ENCODE results near the gene MAEL. TPM values are rescaled to one million over a fixed set of nuclear protein-coding genes. Genes with fewer than 3 reads are reported as not detected.
"Not testable (repeated sequence)": the region's sequence is repeated elsewhere in the genome, so short reads cannot be mapped to it uniquely, and the experiment has no call there.

The MAEL gene
- total RNA-seq, 1 donor from 2014 or later, result not detected

DNA sequence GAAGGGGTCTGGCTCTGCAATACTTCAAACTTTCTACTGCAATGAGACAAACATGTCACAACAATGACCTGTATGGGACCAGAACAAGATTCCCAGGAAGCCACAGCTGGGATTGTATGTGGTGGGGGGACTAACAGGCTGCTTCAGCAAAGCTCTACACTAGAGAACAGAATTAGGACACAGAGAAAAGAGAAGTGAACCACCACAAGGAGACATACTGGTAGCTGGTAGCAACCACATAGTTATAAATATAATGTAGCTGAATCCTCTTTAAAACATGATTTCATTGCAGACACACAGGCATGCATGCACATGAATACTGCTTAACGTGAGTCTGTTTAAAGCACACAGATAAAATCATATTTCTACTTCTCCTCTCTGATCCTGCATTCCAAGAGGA, 10.3 kb upstream of the MAEL start:
- DNase-seq (ENCODE audit: low spot score), result no peak

DNA sequence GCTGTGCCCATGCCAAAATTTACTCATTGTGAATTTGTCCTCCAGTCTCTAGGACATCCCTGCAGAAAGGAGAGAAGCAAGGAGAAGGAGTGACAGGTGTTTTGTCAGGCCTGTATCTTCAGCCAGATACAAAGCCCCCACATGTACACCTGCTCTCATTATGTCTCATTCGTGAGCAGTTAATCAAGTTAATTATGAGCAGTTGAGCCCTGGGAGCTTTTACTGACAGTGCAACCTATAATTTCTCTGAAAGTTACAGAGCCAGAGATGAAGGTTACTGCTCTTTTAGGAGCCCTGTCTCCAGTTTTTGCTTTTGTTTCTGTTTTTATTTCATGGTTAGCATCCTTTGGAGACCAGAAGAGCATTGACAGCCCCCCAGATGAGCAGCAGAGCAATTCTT, 8.7 kb upstream of the MAEL start:
- DNase-seq (ENCODE audit: low spot score), result no peak

DNA sequence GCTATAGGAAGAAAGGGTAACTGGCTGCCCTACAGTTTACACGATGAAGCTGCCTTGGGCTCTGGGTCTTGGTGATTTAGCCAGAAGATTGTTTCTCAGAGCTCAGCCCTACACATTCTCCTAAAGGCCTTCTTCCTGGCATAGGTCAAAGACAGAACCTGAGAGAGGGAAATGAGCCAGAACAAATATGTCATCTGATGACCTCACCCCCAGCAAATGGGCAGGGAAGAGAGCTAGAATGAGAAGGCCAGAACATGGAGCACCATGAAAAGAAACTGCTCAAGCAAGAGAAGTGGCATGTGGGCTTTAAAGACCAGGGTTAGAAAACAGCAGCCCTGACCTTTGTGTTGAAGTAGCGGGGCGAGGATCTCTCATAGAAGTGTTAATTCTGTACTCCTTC, 8.3 kb upstream of the MAEL start:
- DNase-seq (ENCODE audit: low spot score), result no peak

DNA sequence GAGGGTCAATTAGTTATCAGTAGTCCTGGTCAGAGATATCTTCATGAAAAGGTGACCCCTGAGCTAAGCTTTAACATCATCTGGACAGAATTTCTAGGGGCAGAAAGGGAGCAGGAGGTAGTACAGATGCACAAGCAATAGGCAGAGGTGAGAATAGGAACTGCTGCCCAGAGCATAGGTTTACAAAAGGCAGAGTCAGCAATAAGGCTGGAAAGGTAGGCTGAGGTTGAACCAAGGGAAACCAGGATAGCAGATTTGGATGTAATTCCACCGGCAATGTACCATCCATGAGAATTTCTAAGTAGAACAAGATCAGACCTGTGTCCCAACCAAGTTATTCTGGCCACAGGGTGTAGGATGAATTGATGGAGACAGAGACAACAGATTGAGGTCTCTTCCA, 7.5 kb upstream of the MAEL start:
- DNase-seq (ENCODE audit: low spot score), result no peak

DNA sequence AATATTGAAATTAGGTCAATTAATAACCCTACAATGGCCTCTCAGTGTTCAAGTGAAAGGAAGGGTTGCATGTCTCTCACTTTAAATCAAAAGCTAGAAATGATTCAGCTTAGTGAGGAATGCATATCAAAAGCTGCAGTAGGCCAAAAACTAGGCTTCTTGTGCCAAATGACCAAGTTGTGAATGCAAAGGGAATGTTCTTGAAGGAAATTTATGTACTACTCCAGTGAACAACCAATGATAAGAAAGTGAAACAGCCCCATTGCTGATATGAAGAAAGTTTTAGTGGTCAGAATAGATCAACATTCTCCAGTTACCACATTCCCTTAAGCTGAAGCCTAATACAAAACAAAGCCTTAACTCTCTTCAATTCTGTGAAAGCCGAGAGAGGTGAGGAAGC, 10.0 kb downstream of the MAEL start:
- DNase-seq (ENCODE audit: low spot score), result no peak

DNA sequence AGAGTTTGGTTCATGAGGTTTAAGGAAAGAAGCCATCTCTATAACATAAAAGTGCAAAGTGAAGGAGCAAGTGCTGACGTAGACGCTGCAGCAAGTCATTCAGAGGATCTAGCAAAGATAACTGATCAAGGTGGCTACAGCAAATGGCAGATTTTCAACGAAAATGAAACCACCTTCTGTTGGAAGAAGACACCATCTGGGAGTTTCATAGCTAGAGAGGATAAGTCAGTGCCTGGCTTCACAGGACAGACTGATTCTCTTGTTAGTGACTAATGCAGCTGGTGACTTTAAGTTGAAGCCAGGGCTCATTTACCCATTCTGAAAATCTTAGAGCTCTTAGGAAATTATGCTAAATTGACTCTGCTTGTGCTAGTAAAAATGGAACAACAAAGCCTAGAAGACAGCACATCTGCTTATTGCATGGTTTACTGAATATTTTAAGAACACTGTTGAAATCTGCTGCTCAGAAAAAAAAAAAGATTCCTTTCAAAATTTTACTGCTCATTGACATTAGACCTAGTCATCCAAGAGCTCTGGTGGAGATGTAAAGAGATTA, 10.5 kb downstream of the MAEL start:
- DNase-seq (ENCODE audit: low spot score), result no peak

DNA sequence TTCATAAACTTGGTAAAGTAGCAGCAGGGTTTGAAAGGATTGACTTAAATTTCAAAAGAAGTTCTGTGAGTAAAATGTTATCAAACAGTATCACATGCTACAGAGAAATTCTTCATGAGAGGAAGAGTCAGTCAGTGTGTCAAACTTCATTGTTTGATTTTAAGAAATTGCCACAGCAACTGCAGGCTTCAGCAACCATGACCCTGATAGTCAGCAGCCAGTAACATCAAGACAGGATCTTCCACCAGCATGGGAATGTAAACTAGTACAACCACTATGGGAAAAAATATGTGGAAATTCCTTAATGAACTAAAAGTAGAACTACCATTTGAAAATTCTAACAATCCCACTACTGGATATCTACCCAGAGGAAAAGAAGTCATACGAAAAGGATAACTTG, 11.5 kb downstream of the MAEL start:
- no peak for DNase-seq (ENCODE audit: low spot score)

DNA sequence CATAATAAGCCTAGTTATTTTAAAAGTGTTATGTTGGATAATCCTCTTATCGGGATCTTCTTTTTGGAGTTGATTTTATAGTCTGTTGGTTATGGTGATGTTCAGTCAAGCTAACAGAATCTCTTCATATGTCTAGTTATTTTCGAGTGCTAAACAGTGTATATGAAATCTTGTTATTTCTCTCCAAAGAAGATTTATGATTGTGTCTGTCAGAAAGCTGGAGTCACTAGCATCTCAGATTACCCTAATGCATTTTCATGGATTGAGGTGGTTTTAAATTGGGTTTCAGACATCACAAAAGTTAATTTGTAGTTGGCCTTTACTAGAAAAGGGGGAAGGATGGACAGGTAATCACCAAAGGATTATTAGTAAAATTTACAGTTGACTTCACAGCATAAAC, 13.3 kb downstream of the MAEL start:
- no peak for DNase-seq (ENCODE audit: low spot score)

DNA sequence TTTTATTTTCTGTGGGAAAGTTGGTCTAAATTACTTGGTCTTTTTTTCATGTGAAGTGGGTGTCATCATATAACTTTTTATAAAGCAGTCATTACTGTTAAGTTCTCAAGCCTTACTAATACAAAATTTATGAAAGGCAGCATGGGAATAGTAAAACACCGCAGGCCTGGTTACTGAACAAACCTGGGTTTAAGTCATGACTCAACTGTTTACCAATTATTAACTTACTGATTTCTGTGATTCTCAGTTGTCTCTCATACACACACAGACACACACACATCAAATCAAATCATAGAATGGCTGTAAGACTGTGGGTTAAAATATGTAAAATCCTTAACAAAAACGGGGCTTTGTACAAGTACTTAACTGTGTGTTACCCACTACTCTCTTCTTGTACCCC, 14.6 kb downstream of the MAEL start:
- DNase-seq (ENCODE audit: low spot score), result no peak

DNA sequence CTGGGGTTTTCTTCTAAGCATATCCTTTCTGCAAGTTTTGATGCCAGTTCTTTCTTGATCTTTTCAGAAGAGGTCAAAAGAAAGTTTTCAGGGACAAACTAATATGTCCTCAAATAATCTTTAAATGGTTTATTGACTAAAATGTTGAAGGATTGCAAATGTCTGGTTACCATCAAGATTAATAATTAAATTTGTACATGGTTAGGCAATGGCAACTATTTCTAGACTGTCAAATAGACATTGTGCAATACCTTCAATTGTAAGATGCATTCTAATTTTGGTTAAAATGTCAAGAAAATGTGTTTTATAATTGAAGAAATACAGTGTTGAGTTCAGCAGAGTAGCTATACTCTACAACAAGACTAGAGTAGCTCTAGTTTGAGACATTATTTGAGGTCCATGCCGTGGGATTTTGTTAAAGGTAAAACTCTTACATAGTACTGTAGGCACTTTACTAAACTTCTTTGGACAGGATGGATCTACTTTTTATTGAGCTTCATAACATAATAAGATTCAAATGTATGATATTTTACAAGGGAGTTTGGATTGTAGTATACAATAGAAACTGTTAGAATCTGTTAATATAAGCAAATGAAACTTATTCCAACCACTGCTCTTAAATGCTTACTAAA, 22.6 kb downstream of the MAEL start:
- DNase-seq (ENCODE audit: low spot score), result no peak

DNA sequence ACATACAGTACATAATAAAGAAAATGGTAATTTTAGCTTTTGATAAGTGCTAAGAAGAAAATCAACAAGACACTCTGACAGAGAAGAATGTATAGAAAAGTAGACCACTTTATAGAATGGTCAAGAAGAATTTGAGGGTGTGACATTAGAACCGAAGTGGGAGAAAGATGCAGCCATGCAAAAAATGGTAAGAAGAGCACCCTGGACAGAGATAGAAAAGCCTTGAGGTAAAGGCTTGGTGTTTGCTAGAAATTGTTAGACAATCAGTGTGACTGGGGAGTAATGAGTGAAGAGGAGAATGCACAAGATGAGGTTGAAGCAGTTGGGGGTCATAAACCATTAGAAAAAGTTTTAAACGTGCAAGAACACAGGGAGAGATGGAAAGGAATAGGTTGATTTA, 23.5 kb downstream of the MAEL start:
- no peak for DNase-seq (ENCODE audit: low spot score)

DNA sequence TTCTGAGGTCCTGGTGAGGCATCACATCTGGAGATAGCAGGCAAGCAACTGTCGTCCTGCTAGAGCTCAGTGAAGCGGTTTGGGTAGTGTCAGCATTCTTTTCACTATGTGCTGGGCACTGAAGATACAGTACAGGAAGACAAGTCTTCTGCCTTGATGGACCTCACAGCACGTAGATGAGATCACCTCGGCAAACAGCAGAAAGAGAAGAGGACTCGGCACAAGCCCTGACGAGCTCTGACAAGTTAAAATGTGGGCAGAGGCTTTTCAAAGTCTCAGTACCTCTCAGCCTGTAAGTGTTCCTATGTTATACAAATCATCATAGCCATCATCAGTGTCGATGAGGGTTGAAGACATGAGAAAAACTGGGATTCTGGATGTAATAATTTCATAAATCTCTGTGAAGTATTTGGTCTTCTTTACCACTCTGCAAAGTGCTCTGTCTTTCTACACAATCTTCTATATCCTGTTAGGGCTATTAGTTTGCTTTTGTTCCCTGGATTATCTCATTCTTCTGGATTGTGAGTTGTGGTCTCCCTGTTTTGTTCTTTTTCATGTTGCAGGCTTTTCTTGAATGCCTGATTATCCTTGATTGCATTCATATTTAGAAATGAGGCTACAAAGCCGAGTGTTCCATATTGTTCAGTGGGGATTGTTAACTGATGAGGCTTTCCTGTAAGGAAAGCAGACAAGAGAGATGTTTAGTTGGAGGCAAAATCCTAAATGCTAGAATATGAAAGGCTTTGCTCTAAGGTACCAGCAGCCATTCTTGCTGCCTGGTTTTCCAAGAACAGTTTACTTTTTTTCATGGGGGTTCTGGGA, 24.2 kb downstream of the MAEL start:
- DNase-seq (ENCODE audit: low spot score), result no peak

DNA sequence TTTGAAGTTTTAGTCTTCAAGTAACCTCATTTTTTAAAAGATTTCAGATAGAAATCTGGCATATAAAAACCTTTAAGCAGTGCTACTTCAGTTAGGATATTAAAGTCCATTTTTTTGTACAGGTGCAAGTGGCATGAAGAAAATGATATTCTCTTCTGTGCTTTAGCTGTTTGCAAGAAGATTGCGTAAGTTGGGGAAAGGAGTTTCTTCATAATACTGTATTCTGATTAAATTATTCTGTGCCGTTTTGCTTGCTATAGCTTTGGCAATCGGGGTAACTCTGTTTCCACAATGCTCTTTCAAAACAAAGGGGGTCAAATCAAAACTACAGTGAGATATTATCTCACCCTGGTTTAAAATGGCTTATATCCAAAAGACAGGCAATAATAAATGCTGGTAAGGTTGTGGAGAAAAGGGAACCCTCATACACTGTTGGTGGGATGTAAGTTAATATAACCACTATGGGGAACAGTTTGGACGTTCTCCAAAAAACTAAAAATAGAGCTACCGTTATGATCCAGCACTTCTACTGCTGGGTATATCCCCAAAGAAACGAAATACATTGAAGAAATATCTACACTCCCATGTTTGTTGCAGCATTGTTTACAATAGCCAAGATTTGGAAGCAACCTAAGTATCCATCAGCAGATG, 27.1 kb downstream of the MAEL start:
- no peak for DNase-seq (ENCODE audit: low spot score)

DNA sequence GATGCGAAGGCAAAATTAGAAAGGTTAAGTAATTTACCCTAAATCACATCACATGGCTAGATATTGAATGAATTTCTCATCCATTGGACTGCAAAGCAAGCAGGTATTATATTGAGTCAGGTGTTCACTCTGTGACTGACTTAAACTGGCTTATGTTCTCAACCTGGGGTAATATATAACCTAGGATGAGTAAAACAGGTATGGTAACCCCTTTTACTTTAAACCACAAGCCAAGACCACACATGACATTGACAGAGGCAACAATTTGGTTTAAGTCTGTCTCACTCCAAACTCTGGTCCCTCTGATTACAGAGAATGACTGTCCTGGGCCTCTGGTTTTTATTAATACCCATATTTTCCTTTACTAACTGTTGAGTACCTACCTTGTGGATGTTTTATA, 33.3 kb downstream of the MAEL start:
- no peak for DNase-seq (ENCODE audit: low spot score)

DNA sequence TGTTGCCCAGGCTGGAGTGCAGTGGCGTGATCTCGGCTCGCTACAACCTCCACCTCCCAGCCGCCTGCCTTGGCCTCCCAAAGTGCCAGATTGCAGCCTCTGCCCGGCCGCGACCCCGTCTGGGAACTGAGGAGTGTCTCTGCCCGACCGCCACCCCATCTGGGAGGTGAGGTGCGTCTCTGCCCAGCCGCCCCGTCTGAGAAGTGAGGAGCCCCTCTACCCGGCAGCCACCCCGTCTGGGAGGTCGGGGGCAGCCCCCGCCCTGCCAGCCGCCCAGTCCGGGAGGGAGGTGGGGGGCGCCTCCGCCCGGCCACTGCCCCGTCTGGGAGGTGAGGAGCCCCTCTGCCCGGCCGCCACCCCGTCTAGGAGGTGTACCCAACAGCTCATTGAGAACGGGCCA, 40.5 kb downstream of the MAEL start:
- not testable (repeated sequence) for DNase-seq (ENCODE audit: low spot score)

DNA sequence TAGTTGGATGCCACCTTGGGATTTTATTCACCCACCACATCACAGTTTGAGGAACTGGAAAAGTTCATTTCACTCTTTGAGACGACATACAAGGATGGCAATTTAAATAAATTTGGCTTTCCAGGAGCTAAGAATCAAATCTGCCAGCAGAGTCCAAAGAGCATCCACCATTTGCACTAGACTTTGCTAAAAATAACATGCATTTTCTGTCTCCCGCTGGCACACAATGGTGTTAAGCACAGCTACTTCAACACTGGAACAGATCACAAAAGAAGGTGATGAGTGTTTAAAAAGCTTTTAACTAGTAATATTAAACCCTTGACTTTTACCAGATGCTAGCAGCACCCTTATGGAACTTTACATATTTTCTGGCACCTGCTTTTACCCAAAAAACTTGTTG, 44.6 kb downstream of the MAEL start:
- DNase-seq (ENCODE audit: low spot score), result no peak

DNA sequence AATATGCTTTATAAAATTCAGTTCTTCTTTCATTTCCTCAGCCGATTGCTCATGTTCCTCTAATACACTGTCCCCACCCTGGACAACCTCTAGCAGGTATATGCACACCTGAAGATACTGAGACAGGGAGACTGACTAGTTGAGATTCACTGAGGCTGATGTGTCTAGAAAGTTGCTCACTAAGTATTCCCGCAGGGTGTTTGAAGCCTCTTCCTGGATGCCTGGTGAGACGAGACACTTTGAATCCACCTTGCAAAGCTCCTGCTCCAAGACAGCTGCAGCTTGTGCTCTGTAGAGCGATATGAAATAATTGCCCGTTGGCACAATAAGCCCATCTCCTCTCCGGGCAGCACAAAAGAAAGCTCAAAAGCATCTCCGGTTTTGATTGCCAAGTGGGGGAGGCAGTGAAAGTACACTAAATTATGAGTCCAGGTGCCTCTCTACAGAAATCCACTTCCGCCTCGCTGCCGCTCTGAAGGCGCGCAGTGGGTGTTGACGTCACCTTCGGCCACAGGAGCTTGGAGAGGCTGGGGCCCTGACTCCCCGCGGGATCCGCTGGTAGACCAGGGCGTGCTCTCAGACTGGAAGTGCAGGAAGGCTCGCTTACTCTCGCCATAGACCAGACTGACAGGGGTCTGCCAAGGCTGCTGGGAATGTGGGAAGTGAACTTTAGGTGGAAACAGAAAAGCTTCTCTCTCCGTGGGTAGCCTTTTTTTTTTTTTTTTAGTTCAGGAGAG, 54.8 kb downstream of the MAEL start:
- peak; percentile 67 for DNase-seq (ENCODE audit: low spot score)

DNA sequence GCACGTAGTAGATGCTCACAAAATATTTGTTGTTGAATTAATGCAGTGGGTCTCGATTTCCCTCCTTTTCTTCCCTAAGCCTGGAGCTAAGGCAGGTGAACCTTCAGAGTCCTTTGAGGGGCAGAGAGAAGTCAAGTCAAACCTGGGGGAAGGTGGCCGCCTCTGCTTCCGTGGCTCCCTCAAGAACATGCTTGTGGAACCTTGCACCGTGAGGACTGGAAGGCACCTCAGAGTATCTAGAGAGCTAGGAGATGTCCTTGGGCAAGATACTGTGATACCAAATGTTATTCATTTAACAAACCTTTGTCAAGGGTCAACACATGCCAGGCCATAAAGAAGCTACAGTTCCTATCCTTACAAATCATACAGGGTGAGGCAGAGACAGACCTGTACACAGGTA, 62.8 kb downstream of the MAEL start:
- no peak for DNase-seq (ENCODE audit: low spot score)

DNA sequence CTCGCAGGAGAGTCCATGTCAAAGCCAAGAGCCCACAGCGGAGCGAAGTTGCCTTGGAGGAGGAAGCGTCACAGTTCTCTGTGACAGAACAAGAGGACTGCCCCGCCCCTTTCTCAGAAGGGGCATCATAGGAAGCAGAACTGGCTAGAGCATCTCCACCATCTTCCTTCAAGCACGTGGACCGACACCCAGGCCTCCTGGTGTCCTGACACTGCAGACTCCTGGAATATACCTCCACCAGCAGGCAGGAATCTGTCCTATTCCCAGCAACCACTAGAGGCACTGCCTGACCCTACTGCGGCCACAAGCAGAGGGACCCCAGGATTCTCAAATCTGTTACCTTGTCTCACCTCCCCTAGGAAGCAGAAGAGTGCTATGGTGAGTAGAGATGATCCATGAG, 63.3 kb downstream of the MAEL start:
- DNase-seq (ENCODE audit: low spot score), result no peak

DNA sequence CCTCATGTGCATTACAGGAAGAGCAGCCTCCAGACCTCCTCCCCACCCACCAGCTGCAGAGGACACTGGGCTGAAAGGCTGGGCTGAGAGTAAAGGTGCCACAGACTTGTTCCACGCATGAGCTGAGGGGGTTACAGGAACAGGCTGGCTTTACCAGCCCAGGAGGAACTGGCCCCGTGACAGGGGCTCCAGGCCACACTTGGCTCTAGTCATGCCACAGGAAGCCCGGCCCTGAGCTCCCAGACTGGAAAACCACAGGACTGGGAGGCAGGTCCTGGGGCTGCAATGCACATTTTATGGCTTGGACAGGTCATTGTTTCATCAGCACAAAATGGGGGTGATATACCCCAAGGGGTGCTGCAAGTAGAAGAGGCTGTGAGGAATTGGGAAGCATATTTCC, 65.5 kb downstream of the MAEL start:
- no peak for DNase-seq (ENCODE audit: low spot score)

DNA sequence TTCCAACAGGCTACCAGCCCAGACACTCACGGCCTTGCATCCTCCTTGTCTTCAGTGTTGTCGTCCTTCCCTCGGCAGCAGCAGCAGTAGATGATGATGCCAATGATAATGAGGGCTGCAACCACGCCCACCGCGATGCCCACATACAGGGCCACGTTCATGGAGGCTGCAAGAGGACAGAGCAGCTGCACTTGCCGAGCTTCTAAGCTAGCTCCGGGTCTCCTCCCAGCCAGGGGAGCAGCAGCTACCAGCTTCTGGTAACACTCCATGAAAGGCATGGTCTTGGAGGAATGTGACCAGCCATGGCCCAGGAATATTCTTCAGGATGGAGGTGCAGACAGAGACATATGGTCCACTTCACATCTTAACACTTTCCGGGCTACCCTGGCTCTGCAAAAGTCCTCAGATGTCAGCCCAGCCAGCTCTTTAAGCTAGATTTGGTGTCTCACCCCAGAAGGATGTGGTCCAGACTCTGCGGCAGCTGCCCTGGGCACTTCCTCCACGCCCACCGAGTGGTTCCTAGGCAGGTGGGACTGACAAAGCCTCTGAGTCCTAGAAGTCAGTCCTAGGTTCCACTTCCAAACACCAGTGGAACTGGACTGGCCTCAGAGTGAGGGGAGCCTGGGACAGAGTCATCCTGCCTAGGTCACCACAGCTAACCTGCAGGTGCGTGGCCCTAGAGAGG, 66.0 kb downstream of the MAEL start:
- no peak for DNase-seq (ENCODE audit: low spot score)

Measured in mucosa of gallbladder (tissue), 1 donor.